ENCODE measurements around the gene ZFP36L1.

ZFP36L1 gene

DNA sequence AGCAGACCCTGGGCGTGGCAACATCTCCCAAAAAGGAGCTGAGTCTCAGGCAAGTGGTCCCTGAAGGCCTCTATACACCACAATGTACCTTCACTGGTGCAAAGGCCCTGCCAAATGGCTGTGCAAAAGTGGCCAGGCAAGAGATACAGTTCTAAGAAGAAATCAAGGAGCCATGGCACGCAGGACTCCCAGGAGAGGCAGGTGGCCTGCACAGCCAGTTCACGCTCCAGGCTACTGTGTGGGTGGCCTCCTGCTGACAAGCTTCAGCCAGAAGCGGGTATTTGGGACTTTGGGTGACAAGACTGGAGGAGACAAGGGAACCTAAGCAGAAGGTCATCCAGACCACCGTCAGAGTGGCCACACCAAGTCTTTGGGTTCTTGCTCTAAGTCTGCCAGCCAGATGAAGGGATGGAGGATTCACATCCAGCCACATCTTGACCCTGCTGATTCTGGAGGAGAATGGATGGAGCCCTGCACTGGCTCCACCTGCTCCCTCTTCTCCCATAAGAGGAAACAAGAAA lies 20.5 kb upstream of the ZFP36L1 start:
- H3K27ac ChIP-seq = no peak overlapping the region
- TF ChIP-seq, protein P1, sequence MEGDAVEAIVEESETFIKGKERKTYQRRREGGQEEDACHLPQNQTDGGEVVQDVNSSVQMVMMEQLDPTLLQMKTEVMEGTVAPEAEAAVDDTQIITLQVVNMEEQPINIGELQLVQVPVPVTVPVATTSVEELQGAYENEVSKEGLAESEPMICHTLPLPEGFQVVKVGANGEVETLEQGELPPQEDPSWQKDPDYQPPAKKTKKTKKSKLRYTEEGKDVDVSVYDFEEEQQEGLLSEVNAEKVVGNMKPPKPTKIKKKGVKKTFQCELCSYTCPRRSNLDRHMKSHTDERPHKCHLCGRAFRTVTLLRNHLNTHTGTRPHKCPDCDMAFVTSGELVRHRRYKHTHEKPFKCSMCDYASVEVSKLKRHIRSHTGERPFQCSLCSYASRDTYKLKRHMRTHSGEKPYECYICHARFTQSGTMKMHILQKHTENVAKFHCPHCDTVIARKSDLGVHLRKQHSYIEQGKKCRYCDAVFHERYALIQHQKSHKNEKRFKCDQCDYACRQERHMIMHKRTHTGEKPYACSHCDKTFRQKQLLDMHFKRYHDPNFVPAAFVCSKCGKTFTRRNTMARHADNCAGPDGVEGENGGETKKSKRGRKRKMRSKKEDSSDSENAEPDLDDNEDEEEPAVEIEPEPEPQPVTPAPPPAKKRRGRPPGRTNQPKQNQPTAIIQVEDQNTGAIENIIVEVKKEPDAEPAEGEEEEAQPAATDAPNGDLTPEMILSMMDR (conservative IDR thresholded peaks at IDR 0.05; ENCODE audit: low read depth) = no peak
- CTCF ChIA-PET = no interaction called here
- POLR2A ChIA-PET (ENCODE audit: low non-redundant PET) = no interaction called here
- DNase-seq (ENCODE audit: low spot score) = no peak

- TF ChIP-seq, protein P1 (conservative IDR thresholded peaks at IDR 0.05; ENCODE audit: low read depth) = no peak
- no peak overlapping the region for H3K27ac ChIP-seq
- POLR2A ChIA-PET (ENCODE audit: low non-redundant PET) = no interaction called here
- CTCF ChIA-PET = interaction anchor here (0.7 kb wide), 1 partner anchor 1393 kb away, joined by 3 read pairs; no protein-coding TSS in a partner anchor
- no peak for DNase-seq (ENCODE audit: low spot score)
Observed at GRCh38 chr14:68811171-68811570, 18.3 kb upstream of the ZFP36L1 start.

DNA sequence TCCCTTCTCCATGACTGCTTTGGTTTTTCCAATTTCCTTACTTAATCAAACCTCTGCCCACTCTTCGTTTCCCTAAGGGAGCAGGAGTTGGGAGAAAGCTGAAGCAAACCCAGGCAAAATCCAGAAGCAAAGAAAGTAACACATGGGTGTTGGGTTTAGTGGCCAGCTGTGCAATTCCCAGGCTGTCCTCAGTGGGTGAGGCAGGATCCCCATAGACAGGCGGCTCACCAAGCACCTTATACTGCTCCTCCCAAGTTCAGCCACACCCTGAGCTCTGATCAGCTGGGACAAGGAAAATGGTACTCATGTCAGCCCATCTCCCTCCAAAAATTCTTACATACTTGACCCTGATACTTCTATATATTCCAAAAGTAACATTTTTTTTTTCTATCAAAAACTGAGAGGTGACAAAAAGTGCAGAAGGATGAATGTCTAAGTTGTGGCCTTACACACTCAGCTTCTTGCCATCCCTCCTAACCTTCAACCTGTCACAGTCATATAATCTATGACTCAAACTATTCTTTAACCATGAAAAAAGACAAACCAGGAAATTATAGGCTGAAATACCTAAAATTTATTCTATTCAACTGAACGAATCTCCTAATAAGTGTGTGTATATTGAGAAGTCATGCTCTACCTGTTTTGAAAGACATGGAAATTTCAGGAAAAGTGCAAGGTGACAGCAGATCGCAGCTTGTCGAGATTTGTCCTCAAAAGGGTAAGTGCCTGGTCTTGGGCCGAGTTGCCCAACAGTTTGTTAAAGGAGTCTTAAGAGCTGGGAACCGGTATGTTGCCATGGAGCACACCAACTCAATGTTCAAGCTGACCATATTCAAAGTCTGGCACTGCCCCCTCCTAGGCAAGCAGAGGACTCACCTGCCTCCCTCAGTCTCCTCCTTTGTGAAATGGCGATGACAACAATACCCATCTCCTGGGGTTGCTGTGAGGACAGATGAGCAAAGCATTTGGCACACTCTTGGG lies 17.6 kb upstream of the ZFP36L1 start:
- H3K27ac ChIP-seq = no peak overlapping the region
- no peak for DNase-seq (ENCODE audit: low spot score)
- ChIA-PET CTCF (interaction anchor here (0.7 to 0.8 kb wide), 2 partner anchors 401 to 1392 kb away, joined by 3 read pairs; no protein-coding TSS in a partner anchor), POLR2A (ENCODE audit: low non-redundant PET) (no interaction called here)
- TF ChIP-seq, protein P1 (conservative IDR thresholded peaks at IDR 0.05; ENCODE audit: low read depth) = no peak

- ChIA-PET CTCF (interaction anchor here (0.6 kb wide), 1 partner anchor 656 kb away, joined by 3 read pairs; no protein-coding TSS in a partner anchor), POLR2A (ENCODE audit: low non-redundant PET) (no interaction called here)
- no peak overlapping the region for H3K27ac ChIP-seq
- DNase-seq (ENCODE audit: low spot score) = no peak
- TF ChIP-seq, protein P1 (conservative IDR thresholded peaks at IDR 0.05; ENCODE audit: low read depth) = no peak
Observed at GRCh38 chr14:68809524-68809923, 16.7 kb upstream of the ZFP36L1 start.

- ChIA-PET CTCF (interaction anchor here (0.6 kb wide), 1 partner anchor 656 kb away, joined by 3 read pairs; no protein-coding TSS in a partner anchor), POLR2A (ENCODE audit: low non-redundant PET) (no interaction called here)
- TF ChIP-seq, protein P1 (conservative IDR thresholded peaks at IDR 0.05; ENCODE audit: low read depth) = no peak
- H3K27ac ChIP-seq = no peak overlapping the region
- no peak for DNase-seq (ENCODE audit: low spot score)
Observed at GRCh38 chr14:68808696-68809480, 16.0 kb upstream of the ZFP36L1 start.

- no peak for DNase-seq (ENCODE audit: low spot score)
- H3K27ac ChIP-seq = no peak overlapping the region
- TF ChIP-seq, protein P1 (conservative IDR thresholded peaks at IDR 0.05; ENCODE audit: low read depth) = no peak
- ChIA-PET CTCF (interaction anchor here (1.3 kb wide), 1 partner anchor 9 kb away, joined by 4 read pairs; no protein-coding TSS in a partner anchor), POLR2A (ENCODE audit: low non-redundant PET) (no interaction called here)
Observed at GRCh38 chr14:68807987-68808386, 15.1 kb upstream of the ZFP36L1 start.
